Kasumi-1 (cell line): ENCODE measurements around the gene VGLL1.
A peak's percentile ranks its signal among the peaks of the same experiment; 100 is the strongest.

Source experiments
- DNase-seq, 2 experiments: peaks; one replicate each; lab custom pipeline; 2025; lab: John Stamatoyannopoulos, UW

VGLL1 gene, protein sequence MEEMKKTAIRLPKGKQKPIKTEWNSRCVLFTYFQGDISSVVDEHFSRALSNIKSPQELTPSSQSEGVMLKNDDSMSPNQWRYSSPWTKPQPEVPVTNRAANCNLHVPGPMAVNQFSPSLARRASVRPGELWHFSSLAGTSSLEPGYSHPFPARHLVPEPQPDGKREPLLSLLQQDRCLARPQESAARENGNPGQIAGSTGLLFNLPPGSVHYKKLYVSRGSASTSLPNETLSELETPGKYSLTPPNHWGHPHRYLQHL

DNA sequence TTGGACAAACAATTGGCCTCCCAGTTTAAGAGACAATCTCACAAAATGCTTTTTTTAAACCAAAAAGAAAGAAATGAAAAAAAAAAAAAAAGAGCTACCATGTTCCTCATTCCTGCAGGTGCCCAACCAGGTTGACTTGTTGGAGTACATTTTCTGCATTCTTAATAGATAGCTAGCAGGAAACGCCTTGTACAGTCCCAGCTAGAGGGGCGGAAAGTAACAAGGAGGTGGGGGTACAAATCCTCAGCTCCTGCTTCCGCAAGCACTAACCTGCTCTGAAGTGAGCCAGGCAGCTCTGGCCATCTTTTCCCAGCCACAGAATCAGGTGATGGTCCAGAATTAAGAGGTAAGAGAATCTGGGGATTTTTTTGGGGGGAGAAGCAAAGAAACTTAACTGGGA lies at the start of gene VGLL1:
TSS of gene VGLL1 (plus strand) at position 265 of the 400 bp plus-strand sequence. CDS start 3,806 bp downstream, outside the sequence.
- no peak for DNase-seq

DNA sequence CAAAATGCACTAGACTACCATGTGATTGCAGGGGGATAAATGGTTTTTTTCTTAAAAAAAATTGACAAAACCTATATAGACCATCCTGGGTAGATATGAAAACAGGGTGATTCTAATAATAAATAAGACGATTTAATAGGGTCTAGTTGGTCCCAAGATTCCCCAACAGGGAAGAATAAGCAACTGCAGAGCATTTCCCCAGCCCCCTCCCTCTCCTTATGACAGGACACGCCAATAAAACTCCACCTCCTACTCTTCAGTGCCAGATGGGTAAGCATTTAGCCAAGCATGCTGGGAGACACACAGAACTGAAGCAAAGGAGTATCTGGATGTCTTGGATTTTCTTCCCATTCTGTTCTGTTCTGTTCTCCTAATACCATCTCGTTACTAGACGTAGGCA lies 44.4 kb upstream of the VGLL1 start, which contains the start of gene BRS3:
TSS of gene BRS3 (plus strand) at position 301 of the 400 bp plus-strand sequence. CDS start 168 bp downstream, outside the sequence.
- no peak for DNase-seq

DNA sequence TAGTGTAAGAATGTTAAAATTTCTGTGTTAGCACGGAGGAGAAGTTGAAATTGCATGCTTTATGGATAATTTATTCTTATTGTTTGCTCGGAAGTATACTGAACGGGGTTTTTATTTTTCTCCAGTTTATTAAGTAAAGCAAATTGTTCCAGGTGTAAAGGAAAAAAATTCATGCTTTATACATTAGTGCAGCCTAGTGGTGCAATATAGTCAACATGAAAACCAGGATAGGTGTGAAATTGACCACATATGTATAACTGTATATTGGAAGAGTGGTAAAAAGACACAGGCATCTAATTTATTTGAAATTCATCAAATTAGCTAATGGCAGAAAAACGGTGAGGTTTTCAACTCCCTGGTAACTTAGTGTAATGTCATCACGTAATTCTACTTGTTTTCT lies 43.3 kb upstream of the VGLL1 start:
- no peak for DNase-seq

DNA sequence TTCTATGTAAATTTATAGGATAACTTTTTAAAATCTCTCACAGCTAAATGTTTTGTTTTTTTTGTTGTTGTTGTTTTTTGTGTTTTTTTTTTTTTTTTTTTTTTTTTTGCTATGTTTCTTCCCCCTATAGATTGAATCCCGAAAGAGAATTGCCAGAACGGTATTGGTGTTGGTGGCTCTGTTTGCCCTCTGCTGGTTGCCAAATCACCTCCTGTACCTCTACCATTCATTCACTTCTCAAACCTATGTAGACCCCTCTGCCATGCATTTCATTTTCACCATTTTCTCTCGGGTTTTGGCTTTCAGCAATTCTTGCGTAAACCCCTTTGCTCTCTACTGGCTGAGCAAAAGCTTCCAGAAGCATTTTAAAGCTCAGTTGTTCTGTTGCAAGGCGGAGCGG lies 40.2 kb upstream of the VGLL1 start:
- DNase-seq = no peak

DNA sequence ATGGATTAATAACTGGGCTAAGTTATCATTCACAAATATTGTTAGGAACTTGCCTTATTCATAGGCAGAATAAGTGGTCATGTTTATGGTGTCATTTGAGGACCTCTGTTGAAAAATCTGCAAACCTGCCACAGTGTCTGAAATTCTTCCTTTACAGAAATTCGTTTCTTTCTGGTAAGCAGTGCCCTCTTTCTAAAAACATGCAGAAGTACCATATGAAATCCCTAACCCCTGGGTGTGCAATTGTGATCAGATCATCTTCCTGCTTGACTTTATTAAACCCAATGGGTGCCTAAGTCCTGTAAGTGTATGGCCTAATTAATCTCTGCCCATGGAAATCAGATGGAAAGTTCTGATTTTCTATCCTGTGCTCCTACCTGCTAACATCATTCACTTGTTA lies 39.0 kb upstream of the VGLL1 start:
- DNase-seq = peak; percentile 24 to 44

DNA sequence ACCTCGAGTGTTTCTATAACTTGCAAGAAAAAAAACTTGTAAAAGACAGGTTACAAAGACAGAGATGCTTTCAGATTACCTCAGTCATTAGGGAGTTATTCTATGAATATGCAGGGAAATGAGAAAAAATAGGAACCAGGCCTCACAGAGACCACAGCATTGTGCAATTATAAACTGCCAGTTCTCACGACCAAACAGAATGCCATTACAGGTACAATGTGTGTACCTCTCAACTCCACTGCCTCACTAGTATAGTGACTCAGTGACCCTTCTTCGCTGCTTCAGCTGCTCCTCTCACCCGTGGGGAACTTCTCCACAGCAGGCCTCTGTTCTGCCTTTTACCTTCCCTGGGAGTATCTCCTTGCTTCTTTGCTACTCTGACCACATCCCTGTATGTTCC lies 37.0 kb upstream of the VGLL1 start:
- peak; percentile 18 to 30 for DNase-seq

DNA sequence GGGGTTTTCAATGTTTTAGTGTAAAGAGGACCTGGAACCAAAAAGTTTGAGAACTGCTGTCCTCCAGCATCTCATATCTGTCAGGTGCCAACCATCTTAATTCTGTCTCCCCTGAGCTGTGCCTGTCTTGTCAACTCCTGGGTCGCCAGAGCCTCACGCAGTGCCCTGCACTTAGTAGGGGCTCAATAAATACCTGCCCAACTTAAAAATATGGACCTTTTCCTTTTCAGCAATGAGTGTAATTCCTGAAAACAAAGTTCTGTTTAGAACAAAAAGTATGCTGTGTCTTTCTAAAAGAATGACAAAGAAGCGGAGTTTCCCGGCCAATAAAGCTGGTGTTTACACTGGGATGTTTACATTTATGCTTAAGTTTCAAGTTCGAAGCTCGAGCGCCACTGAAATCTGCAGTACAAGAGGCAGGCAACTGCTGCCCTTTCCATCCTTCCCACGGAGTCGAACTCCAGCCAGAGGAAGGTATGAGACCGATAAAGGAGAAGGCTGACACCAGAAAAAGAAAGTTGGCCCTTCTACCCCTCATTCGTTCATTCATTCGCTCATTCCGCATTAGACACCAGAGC lies 35.7 kb upstream of the VGLL1 start:
- DNase-seq = no peak

DNA sequence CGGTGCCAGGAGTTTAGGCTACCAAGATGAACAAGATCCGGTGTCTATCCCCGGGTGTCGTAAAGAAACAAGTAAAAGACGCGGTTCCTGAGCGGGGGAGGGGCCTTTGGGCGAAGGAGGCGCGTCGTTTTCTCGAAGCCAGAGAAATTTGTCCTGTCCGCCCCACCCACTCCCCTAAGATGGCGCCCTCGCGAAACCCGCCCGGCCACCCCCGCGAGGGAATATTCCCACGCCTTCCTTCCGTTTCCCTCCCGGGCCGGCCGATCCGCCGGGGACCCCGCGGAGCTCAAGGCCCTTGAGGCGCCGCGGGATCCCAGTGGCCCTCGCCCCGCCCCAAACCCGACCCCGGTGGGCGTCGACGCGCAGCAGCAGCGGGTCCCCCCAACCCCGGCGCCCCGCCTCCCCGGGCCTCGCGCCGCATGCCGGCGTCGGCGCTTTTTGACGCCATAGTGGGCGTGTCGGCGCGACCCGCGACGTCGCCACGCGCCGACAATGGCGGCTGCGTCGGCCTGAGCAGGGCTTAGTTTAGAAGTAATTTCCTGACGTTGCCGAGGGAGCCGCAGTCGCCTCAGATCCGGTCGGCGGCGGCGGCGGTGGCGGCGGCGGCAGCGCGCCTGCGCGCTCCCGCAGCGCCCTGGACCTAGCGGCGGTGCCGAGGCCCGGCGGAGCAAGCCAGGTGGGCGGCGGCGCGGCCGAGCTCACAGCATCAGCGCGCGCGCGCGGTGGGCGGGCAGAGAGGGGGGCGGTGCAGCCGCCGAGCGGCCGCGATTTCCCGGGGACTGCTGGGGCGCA lies 35.1 kb upstream of the VGLL1 start:
- DNase-seq = peak; percentile 74 to 78

DNA sequence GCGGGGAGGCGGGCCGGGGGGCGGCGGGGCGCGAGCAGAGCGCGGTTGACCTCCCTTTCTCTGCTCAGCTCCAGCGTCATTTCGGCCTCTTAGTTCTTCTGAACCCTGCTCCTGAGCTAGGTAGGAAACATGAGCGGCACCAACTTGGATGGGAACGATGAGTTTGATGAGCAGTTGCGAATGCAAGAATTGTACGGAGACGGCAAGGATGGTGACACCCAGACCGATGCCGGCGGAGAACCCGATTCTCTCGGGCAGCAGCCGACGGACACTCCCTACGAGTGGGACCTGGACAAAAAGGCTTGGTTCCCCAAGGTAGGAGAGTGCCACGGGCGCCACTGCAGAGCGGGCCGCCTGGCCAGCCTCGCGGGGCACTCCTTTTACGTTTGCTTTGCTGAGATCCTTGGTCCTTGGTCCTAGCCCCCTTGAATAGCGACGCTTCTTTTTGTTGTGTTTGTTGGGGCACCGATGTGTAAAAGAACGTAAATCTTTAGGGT lies 34.4 kb upstream of the VGLL1 start, which contains the start of gene HTATSF1:
TSS of gene HTATSF1 (plus strand) at position 37 of the 497 bp plus-strand sequence. CDS start at position 130, 93 bp downstream.
- no peak for DNase-seq

DNA sequence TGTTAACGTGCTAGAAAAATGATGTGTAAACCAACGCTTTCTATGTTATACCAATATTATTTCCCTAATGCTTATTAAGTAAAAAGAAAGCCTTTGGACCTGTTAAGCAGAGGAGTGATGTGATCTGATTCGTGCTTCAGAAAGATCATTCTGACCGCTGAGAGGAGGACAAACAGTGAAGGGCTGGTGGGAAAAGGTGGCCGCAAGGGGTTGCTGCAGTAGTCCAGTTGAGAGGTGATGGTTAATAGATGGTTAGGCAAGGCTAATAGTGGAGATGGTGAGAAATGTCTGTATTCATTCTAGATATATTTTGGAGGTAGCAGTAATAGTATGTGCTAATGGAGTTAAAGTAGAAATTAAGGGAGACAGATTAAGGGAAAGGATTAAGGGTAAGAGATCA lies 12.9 kb upstream of the VGLL1 start:
- DNase-seq = no peak

DNA sequence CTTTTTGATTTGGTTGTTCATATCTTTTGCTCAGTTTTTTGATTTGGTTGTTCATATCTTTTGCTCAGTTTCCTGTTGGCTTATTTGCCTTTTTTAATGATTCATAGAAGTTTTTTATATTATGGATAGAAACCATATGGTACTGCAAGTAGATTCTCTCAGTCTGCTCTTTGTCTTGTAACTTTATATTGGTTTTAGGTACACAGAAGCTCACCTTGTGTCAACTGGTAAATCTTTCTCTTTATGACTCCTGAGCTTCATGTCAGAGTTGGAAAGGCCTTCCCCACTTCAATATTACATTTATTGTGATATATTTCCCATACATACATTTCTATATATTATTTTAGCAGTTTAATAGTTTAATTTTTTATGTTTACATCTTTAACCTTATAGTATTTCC lies 8.2 kb upstream of the VGLL1 start:
- DNase-seq = no peak

DNA sequence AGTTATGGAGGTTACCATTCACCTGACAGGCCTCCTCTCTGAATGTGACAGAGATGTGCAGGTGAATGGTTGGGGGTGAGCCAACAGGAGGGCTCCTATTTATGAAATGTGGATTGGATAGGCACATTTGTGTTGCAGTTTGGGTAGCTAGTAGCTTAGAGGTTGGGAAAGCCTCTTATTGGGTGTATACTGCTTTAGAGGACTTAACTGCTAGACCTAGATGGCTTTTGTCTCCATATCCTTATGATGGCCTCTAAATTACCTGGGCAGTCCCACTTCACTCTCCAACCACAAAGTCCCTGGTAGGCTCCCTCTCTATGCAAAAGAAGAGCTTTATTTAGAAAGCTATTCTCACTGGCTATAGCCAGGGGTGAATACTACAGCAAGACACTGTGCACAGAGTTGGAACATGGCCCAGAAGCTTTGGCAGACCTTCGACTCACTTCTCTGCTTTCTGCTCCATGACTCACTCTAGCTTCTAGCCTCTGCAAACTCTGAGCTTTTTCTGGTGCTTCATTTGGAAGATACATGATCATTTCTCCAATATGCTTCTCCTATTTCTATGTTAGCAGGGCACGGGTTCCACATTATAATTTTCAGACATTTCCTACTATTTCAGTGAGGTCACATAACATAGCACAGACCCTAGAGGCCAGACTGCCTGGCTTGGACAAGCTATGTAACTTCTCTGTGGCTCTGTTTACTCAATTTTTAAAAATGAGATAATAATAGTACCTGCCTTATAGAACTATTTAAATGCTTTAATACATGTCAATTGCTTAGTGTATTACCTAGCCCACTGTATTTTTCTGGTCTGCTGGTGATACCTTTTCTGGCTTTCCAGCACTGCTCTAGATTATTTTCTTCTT lies 6.0 kb upstream of the VGLL1 start:
- peak; percentile 39 to 50 for DNase-seq

DNA sequence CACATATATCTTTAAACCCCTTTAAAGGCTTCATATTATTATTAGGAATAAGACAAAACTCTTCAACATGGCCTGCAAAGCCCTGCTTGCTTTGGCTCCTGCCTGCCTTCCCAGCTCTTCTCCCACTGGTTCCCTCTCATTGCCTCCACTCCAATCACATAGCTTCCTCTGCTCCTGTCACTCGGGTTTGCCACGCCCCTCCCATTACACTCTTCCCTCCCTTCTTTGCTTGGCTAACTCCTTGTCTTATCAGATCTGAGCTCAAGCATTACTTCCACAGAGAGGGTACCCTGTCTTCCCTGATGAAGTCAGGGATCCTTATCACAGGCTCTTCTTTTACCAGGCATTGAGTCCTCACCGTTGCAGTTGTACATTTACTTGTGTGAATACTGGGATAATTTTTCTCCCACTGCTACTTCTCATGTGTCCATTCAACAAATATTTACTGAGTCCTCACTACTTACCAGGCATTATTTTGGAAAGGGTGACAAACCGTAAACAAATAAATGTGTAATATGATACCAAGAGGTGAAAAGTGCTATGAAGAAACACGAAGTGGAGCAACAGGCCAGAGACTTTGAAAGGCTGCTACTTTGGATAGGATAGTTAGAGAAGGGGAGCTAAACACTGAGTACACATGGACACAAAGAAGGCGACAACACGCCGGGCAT lies 3.2 kb upstream of the VGLL1 start:
- DNase-seq = no peak

DNA sequence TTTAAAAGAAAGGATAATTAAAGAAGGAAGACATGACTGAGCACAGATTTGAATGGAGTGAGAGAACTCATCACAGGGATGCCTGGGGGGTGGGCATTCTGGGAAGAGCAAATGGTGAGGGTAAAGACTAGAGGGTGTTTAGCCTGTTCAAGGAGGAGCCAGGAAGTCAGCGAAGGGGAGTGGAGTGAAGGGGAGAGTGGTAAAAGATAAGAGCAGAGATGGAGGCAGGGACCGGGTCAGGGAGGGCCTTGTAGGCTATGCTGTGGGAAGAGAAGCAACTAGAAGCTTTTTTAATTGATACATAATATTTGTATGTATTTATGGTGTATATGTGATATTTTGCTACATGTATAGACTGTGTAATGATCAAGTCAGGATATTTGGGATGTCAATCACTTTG lies 2.2 kb upstream of the VGLL1 start:
- DNase-seq = no peak

DNA sequence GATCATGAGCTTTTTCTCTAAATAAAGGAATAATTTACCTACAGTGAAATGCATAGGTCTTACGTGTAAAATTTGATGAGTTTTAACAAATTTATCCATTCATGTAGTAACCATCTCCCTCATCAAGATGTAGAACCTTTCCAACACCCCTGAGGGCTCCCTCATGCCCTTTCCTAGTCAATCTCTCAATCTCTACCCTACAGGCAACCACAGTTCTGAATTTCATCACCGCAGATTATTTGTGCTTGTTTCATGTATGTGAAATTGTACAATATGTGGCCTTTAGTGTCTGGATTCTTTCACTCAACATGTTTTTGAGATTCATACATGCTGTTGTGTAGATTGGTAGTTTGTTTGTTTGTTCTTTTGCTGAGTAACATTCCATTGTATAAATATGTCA lies 2.1 kb downstream of the VGLL1 start:
- DNase-seq = no peak

DNA sequence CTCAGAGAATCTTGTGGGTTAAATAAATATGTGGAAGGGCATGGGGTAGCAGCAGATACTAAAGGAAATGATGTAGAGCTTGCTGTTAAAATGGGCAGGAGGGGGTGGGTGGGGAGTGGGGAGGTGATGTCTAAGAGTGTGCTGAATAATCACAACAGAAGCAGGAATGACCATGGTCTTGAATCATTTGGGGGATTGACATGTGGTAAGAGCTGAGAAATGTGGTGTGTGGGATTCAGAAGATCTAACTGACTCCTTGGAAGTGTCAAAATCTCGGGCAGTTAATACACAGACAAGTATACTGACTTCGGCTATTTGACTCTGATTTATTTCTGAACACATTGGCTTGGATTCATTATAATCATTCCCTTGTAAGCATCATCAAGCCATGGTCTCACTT lies 6.8 kb downstream of the VGLL1 start:
- DNase-seq = no peak

DNA sequence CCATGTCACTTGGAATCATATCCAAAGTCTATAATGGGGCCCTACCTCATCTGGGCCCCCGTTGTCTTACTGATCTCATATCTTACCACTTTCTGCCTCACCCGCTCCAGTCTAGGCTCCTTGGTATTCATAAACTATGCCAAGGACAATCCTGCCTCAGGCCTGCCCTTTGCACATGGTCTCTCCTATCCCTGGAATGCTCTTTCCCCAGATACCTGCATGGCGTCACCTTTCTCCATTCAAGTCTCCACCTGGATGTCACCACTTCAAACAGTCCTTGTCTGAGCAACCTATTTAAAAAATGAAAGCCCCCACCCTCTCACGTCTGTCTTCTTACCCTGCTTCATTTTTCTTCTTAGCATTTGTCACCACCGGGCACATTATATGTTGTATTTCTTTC lies 8.2 kb downstream of the VGLL1 start:
- no peak for DNase-seq

DNA sequence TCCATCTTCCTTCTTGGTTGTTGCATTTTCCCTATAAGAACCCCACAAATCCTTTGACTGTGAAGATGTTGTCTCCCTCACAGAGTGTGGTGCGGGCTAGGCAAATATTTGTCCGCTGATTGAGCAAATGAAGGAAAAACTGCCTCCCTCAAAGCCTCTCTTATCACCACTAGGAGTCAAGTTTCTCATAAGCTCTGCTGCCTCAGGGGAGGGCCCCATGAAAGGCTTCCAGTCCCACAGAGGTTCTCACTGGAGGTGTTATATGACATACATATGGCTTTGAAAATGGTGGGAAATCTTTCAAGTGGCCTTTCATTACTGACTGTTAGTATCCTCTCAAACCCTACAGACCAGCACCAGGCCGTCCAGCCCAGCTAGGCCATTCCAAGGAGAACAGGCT lies 9.3 kb downstream of the VGLL1 start:
- DNase-seq = no peak

DNA sequence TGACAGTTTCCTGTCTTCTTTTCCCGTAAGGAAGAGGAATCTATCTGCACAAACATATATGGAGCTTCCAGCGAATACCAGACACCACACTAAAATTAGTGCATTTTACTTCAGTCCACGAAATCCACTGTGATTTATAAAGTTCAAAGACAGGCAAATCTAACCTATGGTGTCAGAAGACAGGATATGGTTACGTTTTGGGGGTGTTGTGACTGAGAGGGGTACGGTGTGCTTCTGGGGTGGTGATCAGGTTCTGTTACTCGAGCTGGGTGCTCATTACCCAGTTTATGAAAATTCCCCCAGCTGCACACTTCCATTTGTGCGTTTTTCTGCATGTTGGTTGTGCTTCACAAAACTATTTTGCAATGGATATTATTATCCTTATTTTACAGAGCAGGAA lies 10.3 kb downstream of the VGLL1 start:
- no peak for DNase-seq

DNA sequence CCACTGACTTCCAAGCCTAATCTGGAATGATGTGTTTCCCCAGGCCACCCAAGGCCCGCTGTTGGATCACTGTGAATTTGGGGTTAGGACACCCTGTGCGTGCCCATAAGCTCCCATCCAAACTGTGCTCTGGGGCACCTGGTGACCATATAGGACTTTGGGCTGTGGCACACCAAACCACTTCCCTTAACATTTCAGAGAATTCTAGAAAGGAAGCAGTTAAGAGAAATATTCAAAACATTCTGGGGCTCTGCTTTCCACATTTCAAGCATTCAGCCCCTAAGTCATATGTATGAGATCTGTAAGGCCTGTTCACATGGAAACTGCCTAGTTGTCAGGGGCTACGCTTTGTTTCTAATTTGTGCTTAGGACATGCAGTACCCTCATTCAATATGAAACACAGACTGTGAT lies 14.4 kb downstream of the VGLL1 start:
- DNase-seq = no peak

DNA sequence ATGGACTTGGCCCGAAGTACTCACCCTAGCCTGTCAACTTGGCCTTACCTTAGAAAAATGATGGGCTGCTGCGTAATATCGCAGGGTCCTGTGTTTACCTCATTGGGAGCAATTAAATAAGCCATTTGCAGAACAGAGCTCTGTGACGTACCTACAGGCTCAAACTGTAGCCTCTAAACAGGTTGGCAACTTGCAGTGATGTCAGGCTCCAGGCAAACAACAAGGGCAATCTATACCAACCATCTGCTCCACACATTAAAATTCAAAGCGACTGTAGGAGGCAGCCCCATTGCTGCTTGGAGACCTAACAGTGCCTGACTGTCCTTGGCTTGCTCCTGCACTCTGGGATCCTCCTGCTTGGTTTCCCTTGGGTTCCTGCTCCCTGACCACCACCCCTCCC lies 17.2 kb downstream of the VGLL1 start:
- DNase-seq = no peak
